ENCODE measurements around the gene UTF1.

The UTF1 gene

GRCh38 chr10:133279326-133280226 is 49.6 kb downstream of the UTF1 start:
- no peak for DNase-seq (ENCODE audit: low read depth)
- TF ChIP-seq, protein P1, sequence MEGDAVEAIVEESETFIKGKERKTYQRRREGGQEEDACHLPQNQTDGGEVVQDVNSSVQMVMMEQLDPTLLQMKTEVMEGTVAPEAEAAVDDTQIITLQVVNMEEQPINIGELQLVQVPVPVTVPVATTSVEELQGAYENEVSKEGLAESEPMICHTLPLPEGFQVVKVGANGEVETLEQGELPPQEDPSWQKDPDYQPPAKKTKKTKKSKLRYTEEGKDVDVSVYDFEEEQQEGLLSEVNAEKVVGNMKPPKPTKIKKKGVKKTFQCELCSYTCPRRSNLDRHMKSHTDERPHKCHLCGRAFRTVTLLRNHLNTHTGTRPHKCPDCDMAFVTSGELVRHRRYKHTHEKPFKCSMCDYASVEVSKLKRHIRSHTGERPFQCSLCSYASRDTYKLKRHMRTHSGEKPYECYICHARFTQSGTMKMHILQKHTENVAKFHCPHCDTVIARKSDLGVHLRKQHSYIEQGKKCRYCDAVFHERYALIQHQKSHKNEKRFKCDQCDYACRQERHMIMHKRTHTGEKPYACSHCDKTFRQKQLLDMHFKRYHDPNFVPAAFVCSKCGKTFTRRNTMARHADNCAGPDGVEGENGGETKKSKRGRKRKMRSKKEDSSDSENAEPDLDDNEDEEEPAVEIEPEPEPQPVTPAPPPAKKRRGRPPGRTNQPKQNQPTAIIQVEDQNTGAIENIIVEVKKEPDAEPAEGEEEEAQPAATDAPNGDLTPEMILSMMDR (conservative IDR thresholded peaks at IDR 0.05; ENCODE audit: control insufficient read depth, insufficient read depth, low read depth, low read length) = no peak
- no peak overlapping the region for H3K4me3 ChIP-seq (ENCODE audit: control insufficient read depth, low read depth, low read length)

DNA sequence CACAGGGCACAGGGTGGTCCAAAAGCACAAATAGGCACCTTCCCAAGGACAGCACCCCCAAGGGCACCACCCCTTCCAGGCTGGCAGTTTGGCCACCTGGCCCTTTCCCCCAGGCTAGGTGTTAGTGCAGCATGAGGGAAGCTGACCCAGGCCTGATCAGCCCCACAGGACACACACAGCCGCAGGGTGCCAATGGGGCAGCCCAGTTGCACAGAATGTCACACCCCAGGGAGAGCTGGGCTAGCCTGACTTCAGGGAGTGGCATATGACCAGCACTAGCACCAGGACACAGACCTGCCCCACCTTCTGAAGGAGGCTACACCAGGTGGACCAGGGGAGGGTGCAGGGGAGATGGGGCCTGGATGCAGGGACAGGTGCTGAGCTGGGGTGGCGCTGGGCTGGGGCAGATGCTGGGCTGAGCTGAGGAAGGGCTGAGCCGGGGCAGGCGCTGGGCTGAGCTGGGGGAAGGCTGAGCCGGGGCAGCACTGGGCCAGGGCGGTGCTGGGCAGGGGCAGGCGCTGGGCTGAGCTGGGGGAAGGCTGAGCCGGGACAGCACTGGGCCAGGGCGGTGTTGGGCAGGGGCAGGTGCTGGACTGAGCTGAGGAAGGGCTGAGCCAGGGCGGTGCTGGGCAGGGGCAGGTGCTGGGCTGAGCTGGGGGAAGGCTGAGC is 50.5 kb downstream of the UTF1 start:
- DNase-seq (ENCODE audit: low read depth) = no peak
- H3K4me3 ChIP-seq (ENCODE audit: control insufficient read depth, low read depth, low read length) = no peak overlapping the region
- TF ChIP-seq, protein P1 (conservative IDR thresholded peaks at IDR 0.05; ENCODE audit: control insufficient read depth, insufficient read depth, low read depth, low read length) = no peak

DNA sequence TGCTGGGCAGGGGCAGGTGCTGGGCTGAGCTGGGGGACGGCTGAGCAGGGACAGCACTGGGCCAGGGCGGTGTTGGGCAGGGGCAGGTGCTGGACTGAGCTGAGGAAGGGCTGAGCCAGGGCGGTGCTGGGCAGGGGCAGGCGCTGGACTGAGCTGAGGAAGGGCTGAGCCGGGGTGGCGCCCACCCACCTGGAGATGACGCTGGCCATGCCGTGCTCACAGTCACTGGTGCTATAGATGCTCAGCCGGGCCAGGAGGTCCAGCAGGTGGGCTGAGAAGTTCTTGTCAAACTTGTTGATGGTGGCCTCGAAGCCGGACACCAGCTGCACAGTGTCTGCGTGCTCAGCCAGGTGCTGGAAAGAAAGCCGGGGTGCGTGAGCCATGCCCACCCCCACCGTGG is 51.1 kb downstream of the UTF1 start:
- TF ChIP-seq, protein P1 (conservative IDR thresholded peaks at IDR 0.05; ENCODE audit: control insufficient read depth, insufficient read depth, low read depth, low read length) = no peak

More for the DNA sequence above, 51.1 kb downstream of the UTF1 start:
- no peak for DNase-seq (ENCODE audit: low read depth)
- no peak overlapping the region for H3K4me3 ChIP-seq (ENCODE audit: control insufficient read depth, low read depth, low read length)

All from fibroblast of mammary gland (primary cell).